ENCODE results near the gene LRRTM4. TPM values are rescaled to one million over a fixed set of nuclear protein-coding genes. Genes with fewer than 3 reads are reported as not detected.
"Not testable (repeated sequence)": the region's sequence is repeated elsewhere in the genome, so short reads cannot be mapped to it uniquely, and the experiment has no call there.

The LRRTM4 gene
- polyA plus RNA-seq, 1 of the 3 experiments (the other 2 are of a cell fraction), result 0.10 TPM

DNA sequence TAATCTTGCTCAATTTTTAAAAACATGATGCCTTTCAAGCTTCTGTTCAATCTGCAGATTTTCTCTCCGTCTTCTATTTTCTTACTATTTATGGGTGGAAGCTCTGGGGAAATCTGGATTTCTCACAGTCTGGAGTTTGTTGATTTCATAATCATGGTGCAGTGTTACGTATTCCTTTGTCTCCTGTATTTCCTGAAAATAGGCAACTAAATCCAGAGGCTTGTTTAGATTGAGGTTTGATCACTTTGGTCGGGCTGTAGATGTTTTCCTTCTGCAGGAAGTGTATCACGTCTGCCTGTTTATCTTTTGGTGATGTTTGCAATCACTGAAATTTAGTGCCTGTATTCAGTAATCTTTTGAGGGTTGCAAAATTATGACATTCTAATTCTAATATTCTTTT lies 487.7 kb downstream of the LRRTM4 start:
- ChIA-PET CTCF (no interaction called here), POLR2A (no interaction called here)
- Histone ChIP-seq H3K4me2 (no peak overlapping the region), H3K4me3 (ENCODE audit: low read depth in 2 of 2, low read length in 1 of 2) (no peak overlapping the region), H3K9me3 (no peaks in the 10 kb centered on the region), H3K4me1 (ENCODE audit: control insufficient read depth in 1 of 2, insufficient read depth in 2 of 2, low read depth in 1 of 2, low read length in 1 of 2) (no peaks in the 10 kb centered on the region), H3F3A (replicated peaks; ENCODE audit: insufficient read depth) (no peaks in the 10 kb centered on the region), H3K79me2 (ENCODE audit: insufficient read depth) (no peaks in the 10 kb centered on the region), H4K20me1 (ENCODE audit: insufficient read depth) (no peaks in the 10 kb centered on the region), H3K27me3 (ENCODE audit: insufficient read depth) (no peaks in the 10 kb centered on the region), H3K9me2 (no peaks in the 10 kb centered on the region), H3K9ac (no peak overlapping the region), H2AFZ (ENCODE audit: low read depth) (no peak overlapping the region), H3K36me3 (replicated peaks in 1 of 2; ENCODE audit: control insufficient read depth in 1 of 2, insufficient read depth in 2 of 2, low read length in 1 of 2) (no peaks in the 10 kb centered on the region), H3K27ac (ENCODE audit: low read depth in 2 of 2, low read length in 1 of 2) (no peak overlapping the region)
- no peak for DNase-seq
- WGBS (ENCODE audit: low lambda C conversion rate), result 34% methylated on average over 4 of the region's 4 CpGs
- TF ChIP-seq SIN3A (IDR thresholded peaks at IDR 0.05; ENCODE audit: borderline replicate concordance, low read depth, low read length) (no peak), FOXJ3 (CRISPR knock-in tag; IDR thresholded peaks at IDR 0.05) (no peak), POLR2AphosphoS5 (IDR thresholded peaks at IDR 0.05; ENCODE audit: low read depth, low read length) (no peak), NRF1 (IDR thresholded peaks at IDR 0.05; ENCODE audit: low read depth, low read length) (no peak), FOXM1 (IDR thresholded peaks at IDR 0.05; ENCODE audit: low read depth) (no peak), RFX5 (IDR thresholded peaks at IDR 0.05; ENCODE audit: low read length) (no peak), TEAD4 (IDR thresholded peaks at IDR 0.05; ENCODE audit: borderline replicate concordance, insufficient read depth) (no peak), CHD2 (IDR thresholded peaks at IDR 0.05; ENCODE audit: low read length, partially characterized antibody) (no peak), NFIC (IDR thresholded peaks at IDR 0.05; ENCODE audit: borderline replicate concordance) (no peak), EZH2phosphoT487 (IDR thresholded peaks at IDR 0.05; ENCODE audit: borderline replicate concordance, low read depth) (no peak), ELF1 (IDR thresholded peaks at IDR 0.05) (no peak), SMC3 (IDR thresholded peaks at IDR 0.05; ENCODE audit: low read depth, low read length) (no peak), RCOR1 (IDR thresholded peaks at IDR 0.05; ENCODE audit: low read length) (no peak), EP300 (IDR thresholded peaks at IDR 0.05; ENCODE audit: borderline replicate concordance in 1 of 2, low read depth in 1 of 2, low read length in 1 of 2) (no peak), TCF12 (IDR thresholded peaks at IDR 0.05) (no peak)
- TF ChIP-seq, protein P1, sequence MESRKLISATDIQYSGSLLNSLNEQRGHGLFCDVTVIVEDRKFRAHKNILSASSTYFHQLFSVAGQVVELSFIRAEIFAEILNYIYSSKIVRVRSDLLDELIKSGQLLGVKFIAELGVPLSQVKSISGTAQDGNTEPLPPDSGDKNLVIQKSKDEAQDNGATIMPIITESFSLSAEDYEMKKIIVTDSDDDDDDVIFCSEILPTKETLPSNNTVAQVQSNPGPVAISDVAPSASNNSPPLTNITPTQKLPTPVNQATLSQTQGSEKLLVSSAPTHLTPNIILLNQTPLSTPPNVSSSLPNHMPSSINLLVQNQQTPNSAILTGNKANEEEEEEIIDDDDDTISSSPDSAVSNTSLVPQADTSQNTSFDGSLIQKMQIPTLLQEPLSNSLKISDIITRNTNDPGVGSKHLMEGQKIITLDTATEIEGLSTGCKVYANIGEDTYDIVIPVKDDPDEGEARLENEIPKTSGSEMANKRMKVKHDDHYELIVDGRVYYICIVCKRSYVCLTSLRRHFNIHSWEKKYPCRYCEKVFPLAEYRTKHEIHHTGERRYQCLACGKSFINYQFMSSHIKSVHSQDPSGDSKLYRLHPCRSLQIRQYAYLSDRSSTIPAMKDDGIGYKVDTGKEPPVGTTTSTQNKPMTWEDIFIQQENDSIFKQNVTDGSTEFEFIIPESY (IDR thresholded peaks at IDR 0.05; ENCODE audit: borderline replicate concordance, low read depth), result no peak
- TF ChIP-seq, protein P2, sequence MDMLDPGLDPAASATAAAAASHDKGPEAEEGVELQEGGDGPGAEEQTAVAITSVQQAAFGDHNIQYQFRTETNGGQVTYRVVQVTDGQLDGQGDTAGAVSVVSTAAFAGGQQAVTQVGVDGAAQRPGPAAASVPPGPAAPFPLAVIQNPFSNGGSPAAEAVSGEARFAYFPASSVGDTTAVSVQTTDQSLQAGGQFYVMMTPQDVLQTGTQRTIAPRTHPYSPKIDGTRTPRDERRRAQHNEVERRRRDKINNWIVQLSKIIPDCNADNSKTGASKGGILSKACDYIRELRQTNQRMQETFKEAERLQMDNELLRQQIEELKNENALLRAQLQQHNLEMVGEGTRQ (IDR thresholded peaks at IDR 0.05; ENCODE audit: borderline replicate concordance, low read depth, low read length), result no peak
- TF ChIP-seq, protein P3, sequence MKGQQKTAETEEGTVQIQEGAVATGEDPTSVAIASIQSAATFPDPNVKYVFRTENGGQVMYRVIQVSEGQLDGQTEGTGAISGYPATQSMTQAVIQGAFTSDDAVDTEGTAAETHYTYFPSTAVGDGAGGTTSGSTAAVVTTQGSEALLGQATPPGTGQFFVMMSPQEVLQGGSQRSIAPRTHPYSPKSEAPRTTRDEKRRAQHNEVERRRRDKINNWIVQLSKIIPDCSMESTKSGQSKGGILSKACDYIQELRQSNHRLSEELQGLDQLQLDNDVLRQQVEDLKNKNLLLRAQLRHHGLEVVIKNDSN (IDR thresholded peaks at IDR 0.05; ENCODE audit: borderline replicate concordance, low read depth), result no peak

DNA sequence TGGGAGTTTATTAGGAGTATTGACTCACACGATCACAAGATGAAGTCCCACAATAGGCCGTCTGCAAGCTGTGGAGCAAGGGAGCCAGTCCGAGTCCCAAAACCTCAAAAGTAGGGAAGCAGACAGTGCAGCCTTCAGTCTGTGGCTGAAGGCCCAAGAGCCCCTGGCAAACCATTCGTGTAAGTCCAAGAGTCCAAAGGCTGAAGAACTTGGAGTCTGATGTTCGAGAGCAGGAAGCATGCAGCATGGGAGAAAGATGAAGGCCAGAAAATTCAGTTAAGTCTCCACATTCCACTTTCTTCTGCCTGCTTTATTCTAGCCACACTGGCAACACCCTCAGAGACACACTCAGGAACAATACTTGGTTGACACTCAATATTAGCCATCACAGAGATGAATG lies 492.9 kb downstream of the LRRTM4 start:
- H2AFZ ChIP-seq (ENCODE audit: low read depth); H3K4me3 ChIP-seq (ENCODE audit: low read depth in 2 of 2, low read length in 1 of 2); H3K79me2 ChIP-seq (ENCODE audit: insufficient read depth); H4K20me1 ChIP-seq (ENCODE audit: insufficient read depth); DNase-seq; H3K4me1 ChIP-seq (ENCODE audit: control insufficient read depth in 1 of 2, insufficient read depth in 2 of 2, low read depth in 1 of 2, low read length in 1 of 2); H3K4me2 ChIP-seq; H3K9me2 ChIP-seq; H3K36me3 ChIP-seq (replicated peaks in 1 of 2; ENCODE audit: control insufficient read depth in 1 of 2, insufficient read depth in 2 of 2, low read length in 1 of 2); POLR2A ChIA-PET; H3K27me3 ChIP-seq (ENCODE audit: insufficient read depth); H3K9me3 ChIP-seq; H3K9ac ChIP-seq; H3K27ac ChIP-seq (ENCODE audit: low read depth in 2 of 2, low read length in 1 of 2); CTCF ChIA-PET; H3F3A ChIP-seq (replicated peaks; ENCODE audit: insufficient read depth): not testable (repeated sequence)
- WGBS (ENCODE audit: low lambda C conversion rate), result 66% methylated on average over 5 of the region's 5 CpGs

Data from SK-N-SH (cell line).